ENCODE measurements around the gene ETFA. TPM values are rescaled to one million over a fixed set of nuclear protein-coding genes. Genes with fewer than 3 reads are reported as not detected.

Gene ETFA
- total RNA-seq, 2 experiments from 2014 or later = 84.8 to 146 TPM

GRCh38 chr15:76274821-76275220 is 36.4 kb downstream of the ETFA start:
- Histone ChIP-seq H3K79me2 (ENCODE audit: insufficient read depth, low read depth, low read length) (no peaks in the 10 kb centered on the region), H3K4me3 (ENCODE audit: low read depth, low read length, poor library complexity, severe bottlenecking) (no peak overlapping the region), H3K36me3 (ENCODE audit: insufficient read depth, low read length) (peaks cover 80% of the 10 kb centered on the region), H3K4me1 (ENCODE audit: insufficient read depth, low read length, poor library complexity, severe bottlenecking) (no peaks in the 10 kb centered on the region), H3K4me2 (ENCODE audit: low read length) (no peak overlapping the region), H3K9me2 (ENCODE audit: insufficient read depth, low read length) (no peaks in the 10 kb centered on the region), H2AFZ (ENCODE audit: low read length) (no peak overlapping the region), H3K27ac (ENCODE audit: low read depth, low read length, poor library complexity, severe bottlenecking) (no peak overlapping the region), H4K20me1 (ENCODE audit: insufficient read depth, low read length) (no peaks in the 10 kb centered on the region), H3K9me3 (ENCODE audit: low read length) (peaks cover 3% of the 10 kb centered on the region; the same call in 1 of the 2 replicates)
- intact Hi-C loops (cut with micrococcal nuclease; ENCODE audit: unreplicated experiment) = no loop called here
- no TSS peak for BruUV-seq (replicated peaks)
- DNase-seq (ENCODE audit: low spot score) = no peak
- POLR2A ChIA-PET = no interaction called here
- CTCF ChIA-PET (ENCODE audit: unreplicated experiment) = no interaction called here
- TF ChIP-seq EZH2phosphoT487 (IDR thresholded peaks at IDR 0.05; ENCODE audit: borderline replicate concordance, low read depth, low read length) = no peak
- TF ChIP-seq, protein P1, sequence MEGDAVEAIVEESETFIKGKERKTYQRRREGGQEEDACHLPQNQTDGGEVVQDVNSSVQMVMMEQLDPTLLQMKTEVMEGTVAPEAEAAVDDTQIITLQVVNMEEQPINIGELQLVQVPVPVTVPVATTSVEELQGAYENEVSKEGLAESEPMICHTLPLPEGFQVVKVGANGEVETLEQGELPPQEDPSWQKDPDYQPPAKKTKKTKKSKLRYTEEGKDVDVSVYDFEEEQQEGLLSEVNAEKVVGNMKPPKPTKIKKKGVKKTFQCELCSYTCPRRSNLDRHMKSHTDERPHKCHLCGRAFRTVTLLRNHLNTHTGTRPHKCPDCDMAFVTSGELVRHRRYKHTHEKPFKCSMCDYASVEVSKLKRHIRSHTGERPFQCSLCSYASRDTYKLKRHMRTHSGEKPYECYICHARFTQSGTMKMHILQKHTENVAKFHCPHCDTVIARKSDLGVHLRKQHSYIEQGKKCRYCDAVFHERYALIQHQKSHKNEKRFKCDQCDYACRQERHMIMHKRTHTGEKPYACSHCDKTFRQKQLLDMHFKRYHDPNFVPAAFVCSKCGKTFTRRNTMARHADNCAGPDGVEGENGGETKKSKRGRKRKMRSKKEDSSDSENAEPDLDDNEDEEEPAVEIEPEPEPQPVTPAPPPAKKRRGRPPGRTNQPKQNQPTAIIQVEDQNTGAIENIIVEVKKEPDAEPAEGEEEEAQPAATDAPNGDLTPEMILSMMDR (conservative IDR thresholded peaks at IDR 0.05; ENCODE audit: low read length) = no peak

DNA sequence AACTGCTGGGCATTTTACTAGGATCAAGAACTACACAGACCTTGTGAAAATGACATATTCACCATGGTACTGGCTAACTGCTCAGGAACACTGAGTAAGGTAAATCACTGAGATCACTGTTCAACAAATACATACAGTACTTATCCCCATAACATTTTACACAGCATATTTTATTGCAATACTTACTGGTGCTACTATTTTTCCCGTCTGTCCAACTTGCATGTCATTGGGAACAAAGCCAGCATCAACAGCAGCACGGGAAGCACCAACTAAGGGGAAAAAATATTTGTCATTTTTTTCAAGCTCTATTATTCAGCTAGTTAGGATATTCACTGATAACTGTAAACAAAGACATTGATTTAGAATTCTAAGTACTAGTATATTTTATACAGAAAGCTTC is 37.0 kb downstream of the ETFA start:
- peaks cover 80% of the 10 kb centered on the region for H3K36me3 ChIP-seq (ENCODE audit: insufficient read depth, low read length)
- intact Hi-C loops (cut with micrococcal nuclease; ENCODE audit: unreplicated experiment) = no loop called here
- H3K27ac ChIP-seq (ENCODE audit: low read depth, low read length, poor library complexity, severe bottlenecking) = no peak overlapping the region
- H2AFZ ChIP-seq (ENCODE audit: low read length) = no peak overlapping the region
- H4K20me1 ChIP-seq (ENCODE audit: insufficient read depth, low read length) = no peaks in the 10 kb centered on the region
- BruUV-seq (replicated peaks) = no TSS peak
- H3K9me2 ChIP-seq (ENCODE audit: insufficient read depth, low read length) = no peaks in the 10 kb centered on the region
- peaks cover 2% of the 10 kb centered on the region for H3K4me1 ChIP-seq (ENCODE audit: insufficient read depth, low read length, poor library complexity, severe bottlenecking)
- no peak overlapping the region for H3K4me3 ChIP-seq (ENCODE audit: low read depth, low read length, poor library complexity, severe bottlenecking)
- H3K9me3 ChIP-seq (ENCODE audit: low read length) = peaks cover 7% of the 10 kb centered on the region; the same call in 1 of the 2 replicates
- POLR2A ChIA-PET = interaction anchor here (0.6 kb wide), 1 partner anchor 1110 kb away, joined by 3 read pairs; no protein-coding TSS in a partner anchor
- CTCF ChIA-PET (ENCODE audit: unreplicated experiment) = no interaction called here
- no peaks in the 10 kb centered on the region for H3K79me2 ChIP-seq (ENCODE audit: insufficient read depth, low read depth, low read length)
- H3K4me2 ChIP-seq (ENCODE audit: low read length) = no peak overlapping the region
- no peak for DNase-seq (ENCODE audit: low spot score)
- TF ChIP-seq EZH2phosphoT487 (IDR thresholded peaks at IDR 0.05; ENCODE audit: borderline replicate concordance, low read depth, low read length) = no peak
- TF ChIP-seq, protein P1 (conservative IDR thresholded peaks at IDR 0.05; ENCODE audit: low read length) = no peak

GRCh38 chr15:76270876-76271275 is 40.4 kb downstream of the ETFA start:
- no peak for DNase-seq (ENCODE audit: low spot score)
- ChIA-PET POLR2A (no interaction called here), CTCF (ENCODE audit: unreplicated experiment) (no interaction called here)
- intact Hi-C loops (cut with micrococcal nuclease; ENCODE audit: unreplicated experiment) = no loop called here
- H3K4me3 ChIP-seq (ENCODE audit: low read depth, low read length, poor library complexity, severe bottlenecking) = no peak overlapping the region
- no peak overlapping the region for H3K4me2 ChIP-seq (ENCODE audit: low read length)
- peaks cover 84% of the 10 kb centered on the region for H3K36me3 ChIP-seq (ENCODE audit: insufficient read depth, low read length)
- H3K9me3 ChIP-seq (ENCODE audit: low read length) = peaks cover 30% of the 10 kb centered on the region; the same call in 1 of the 2 replicates
- no peaks in the 10 kb centered on the region for H4K20me1 ChIP-seq (ENCODE audit: insufficient read depth, low read length)
- BruUV-seq (replicated peaks) = no TSS peak
- peaks cover 3% of the 10 kb centered on the region for H3K4me1 ChIP-seq (ENCODE audit: insufficient read depth, low read length, poor library complexity, severe bottlenecking)
- H3K79me2 ChIP-seq (ENCODE audit: insufficient read depth, low read depth, low read length) = no peaks in the 10 kb centered on the region
- TF ChIP-seq, protein P1 (conservative IDR thresholded peaks at IDR 0.05; ENCODE audit: low read length) = no peak
- TF ChIP-seq EZH2phosphoT487 (IDR thresholded peaks at IDR 0.05; ENCODE audit: borderline replicate concordance, low read depth, low read length) = no peak
- no peak overlapping the region for H2AFZ ChIP-seq (ENCODE audit: low read length)
- H3K9me2 ChIP-seq (ENCODE audit: insufficient read depth, low read length) = no peaks in the 10 kb centered on the region
- no peak overlapping the region for H3K27ac ChIP-seq (ENCODE audit: low read depth, low read length, poor library complexity, severe bottlenecking)

All from OCI-LY7 (cell line).